Islet of Langerhans (tissue), 1 donor: Measurements from ENCODE around the gene ZBED1.
"Not testable (repeated sequence)": the region's sequence is repeated elsewhere in the genome, so short reads cannot be mapped to it uniquely, and the experiment has no call there.

Source experiments
- FAIRE-seq: peaks from one replicate; lab custom pipeline; 2011; peaks lifted over from hg19 to GRCh38; lab: Jason Lieb, UNC

Gene ZBED1

DNA sequence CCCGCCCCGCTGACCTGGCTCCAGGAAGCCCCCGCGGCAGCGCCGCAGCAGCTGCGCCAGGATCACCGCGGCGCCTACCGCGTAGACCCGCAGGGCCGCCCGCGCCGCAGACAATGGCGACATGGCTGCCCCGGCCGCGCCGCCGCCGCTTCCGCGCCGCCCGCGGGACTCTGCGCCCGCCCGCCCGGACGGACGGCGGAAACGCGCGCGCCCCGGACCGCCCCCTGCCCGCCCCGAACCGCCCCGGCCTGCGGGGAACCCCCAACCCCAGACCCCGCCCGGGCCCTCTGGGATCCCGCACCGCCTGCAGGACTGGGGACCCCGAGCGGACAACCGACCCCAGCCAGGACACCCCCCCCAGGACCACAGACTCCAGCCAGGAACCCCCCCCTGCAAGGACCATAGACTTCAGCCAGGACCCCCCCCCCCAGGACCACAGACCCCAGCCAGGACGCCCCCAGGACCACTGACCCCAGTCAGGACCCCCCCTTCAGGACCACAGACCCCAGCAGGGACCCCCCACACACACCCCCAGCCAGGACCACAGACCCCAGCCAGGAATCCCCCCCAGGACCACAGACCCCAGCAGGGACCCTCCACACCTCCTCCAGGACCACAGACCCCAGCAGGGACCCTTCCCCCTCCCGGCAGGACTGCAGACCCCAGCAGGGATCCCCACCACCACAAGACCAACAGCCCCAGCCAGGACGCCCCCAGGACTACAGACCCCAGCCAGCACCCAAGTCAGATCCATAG, at the start of gene ZBED1, which contains the start of gene DHRSX:
Gene ZBED1 (minus strand): TSS at position 174 of the 756 bp plus-strand sequence. CDS start 10,257 bp downstream, outside the sequence.
Gene DHRSX (minus strand): TSS at position 174 of the 756 bp plus-strand sequence. CDS start 51 bp downstream, at position 123.
- FAIRE-seq: no peak

- no peak for FAIRE-seq
Observed at GRCh38 chrX:2549876-2550275, 49.1 kb upstream of the ZBED1 start.

DNA sequence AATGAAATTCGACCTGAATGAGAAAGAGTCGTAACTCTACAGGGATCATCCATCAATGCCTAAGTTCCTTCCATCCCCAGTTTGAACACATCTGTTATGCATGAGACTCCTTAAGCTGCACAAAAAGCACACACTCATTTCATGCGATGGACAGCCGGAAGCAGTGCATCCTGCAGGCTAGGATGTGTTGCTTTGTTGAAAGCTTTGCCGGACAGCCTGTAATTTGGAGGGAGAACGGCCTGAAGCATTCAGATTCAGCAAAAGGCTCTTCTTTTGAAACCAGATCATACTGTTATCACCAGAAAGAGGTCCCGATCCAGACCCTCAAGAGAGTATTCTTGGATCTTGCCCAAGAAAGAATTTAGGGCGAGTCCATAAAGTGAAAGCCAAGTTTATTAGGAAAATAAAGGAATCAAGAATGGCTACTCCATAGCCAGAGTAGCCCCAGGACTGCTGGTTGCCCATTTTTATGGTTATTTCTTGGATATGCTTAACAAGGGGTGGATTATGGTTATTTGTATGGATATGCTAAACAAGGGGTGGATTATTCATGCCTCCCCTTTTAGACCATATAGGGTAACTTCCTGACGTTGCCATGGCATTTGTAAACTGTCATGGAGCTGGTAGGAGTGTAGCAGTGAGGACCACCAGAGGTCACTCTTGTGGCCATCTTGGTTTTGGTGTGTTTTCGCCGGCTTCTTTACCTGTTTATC, 48.1 kb upstream of the ZBED1 start:
- FAIRE-seq: no peak

DNA sequence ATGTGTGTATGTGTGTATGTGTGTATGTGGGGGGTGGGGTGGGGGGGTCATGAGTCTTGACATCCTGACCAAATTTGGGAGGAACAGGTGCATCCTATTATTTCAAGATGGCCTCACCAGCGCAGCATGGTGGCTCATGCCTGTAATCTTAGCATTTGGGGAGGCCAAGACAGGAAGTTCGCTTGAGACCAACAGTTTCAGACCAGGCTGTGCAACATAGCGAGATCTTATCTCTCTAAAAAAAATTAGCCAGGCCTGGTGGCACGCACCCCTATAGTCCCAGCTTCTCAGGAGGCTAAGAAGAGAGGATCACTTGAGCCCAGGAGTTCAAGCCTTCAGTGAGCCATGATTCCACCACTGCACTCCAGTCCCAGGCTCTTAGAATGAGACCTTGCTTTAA, 47.0 kb upstream of the ZBED1 start:
- FAIRE-seq: no peak

GRCh38 chrX:2546496-2546895, 45.7 kb upstream of the ZBED1 start:
- no peak for FAIRE-seq

DNA sequence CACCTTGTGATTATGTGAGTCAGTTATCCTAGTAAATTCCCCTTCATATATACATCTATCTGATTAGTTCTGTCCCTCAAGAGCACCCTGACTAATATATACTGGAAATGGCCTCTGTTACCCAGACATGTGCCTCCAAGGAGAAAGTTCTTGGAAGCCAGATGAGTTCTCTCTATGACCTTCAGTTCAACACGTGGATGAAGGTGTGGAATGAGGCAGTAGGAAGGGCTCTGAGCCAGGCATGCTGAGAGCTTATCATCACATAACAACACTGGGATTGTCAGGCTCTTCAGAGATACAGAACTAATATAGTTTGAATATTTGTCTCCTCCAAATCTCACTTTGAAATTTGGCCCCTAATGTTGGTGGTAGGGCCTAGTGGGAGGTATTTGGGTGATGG, 44.4 kb upstream of the ZBED1 start:
- FAIRE-seq: no peak

GRCh38 chrX:2542826-2543521, 42.2 kb upstream of the ZBED1 start:
- no peak for FAIRE-seq

- FAIRE-seq: no peak
Observed at GRCh38 chrX:2541603-2542002, 40.8 kb upstream of the ZBED1 start.

- no peak for FAIRE-seq
Observed at GRCh38 chrX:2540426-2540947, 39.7 kb upstream of the ZBED1 start.

- no peak for FAIRE-seq
Observed at GRCh38 chrX:2539586-2539985, 38.8 kb upstream of the ZBED1 start.

GRCh38 chrX:2538031-2538757, 37.4 kb upstream of the ZBED1 start:
- no peak for FAIRE-seq

DNA sequence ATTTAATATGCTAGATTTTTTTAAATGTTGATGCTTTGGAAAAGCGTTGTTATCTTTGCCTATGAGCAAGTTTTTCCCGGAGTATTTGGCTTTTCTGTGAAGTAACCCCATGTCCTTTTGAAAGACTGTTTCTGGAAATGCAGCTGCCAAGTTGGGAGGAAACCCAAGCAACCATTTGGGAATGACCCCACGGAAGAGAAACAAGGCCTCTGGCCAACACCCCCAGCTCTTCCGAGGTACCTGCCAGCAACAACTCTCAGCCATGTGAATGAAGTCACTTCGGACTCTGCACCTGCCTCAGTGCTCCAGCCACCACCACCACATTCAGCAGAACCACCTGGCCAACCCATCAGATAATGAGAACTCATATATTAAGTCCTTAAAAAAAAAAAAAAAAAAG, 36.2 kb upstream of the ZBED1 start:
- FAIRE-seq: no peak

DNA sequence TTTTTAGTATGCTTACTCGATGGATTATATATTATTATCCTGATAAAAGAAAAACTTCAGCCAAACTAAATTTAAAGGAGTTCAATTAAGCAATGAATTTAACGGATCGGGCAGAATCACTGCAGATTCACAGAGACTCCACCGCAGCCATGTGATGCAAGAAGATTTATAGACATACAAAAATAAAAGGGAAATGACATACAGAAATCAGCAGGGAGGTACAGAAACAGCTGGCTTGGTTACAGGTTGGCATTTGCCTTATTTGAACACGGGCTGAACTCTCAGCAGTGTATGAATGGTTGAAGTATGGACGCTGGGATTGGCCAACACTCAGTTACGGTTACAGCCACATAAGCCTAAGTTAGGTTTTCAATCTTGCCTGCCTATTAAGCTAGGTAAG, 35.4 kb upstream of the ZBED1 start:
- FAIRE-seq: no peak

GRCh38 chrX:2534261-2535021, 33.7 kb upstream of the ZBED1 start:
- FAIRE-seq: not testable (repeated sequence)

GRCh38 chrX:2533424-2533823, 32.6 kb upstream of the ZBED1 start:
- no peak for FAIRE-seq

- no peak for FAIRE-seq
Observed at GRCh38 chrX:2526390-2526789, 25.6 kb upstream of the ZBED1 start.

DNA sequence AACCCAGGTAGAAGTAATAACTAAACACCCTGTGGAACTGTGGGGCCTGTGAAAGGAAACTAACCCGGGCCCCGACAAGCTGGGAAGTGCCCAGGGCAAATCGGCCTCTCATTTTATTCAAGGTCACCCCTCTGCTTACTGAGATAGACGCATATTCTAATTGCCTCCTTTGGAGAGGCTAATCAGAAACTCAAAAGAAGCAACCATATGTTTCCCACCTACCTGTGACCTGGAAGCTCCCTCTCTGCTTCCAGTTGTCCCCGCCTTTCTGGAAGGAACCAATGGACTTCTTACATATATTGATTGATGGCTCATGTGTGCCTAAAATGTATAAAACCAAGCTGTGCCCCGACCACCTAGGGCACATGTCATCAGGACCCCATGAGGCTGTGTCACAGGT, 23.1 kb upstream of the ZBED1 start:
- no peak for FAIRE-seq

GRCh38 chrX:2521927-2522386, 21.2 kb upstream of the ZBED1 start:
- FAIRE-seq: no peak

- FAIRE-seq: no peak
Observed at GRCh38 chrX:2521092-2521926, 20.5 kb upstream of the ZBED1 start.

DNA sequence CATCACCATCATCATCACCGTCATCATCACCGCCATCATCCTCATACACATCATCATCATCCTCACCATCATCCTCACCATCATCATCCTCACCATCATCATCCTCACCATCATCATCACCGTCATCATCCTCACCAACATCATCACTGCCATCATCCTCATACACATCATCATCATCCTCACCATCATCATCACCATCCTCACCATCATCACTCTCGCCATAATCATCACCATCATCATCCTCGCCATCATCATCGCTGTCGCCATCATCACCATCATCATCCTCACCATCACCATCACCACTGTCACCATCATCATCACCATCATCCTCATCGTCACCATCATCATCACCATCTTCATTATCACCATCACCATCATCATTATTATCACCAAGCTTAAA, 19.8 kb upstream of the ZBED1 start:
- FAIRE-seq: no peak
